Smooth muscle cell of the brain vasculature (primary cell): Measurements from ENCODE around the gene TTLL6.
"Not testable (repeated sequence)": the region's sequence is repeated elsewhere in the genome, so short reads cannot be mapped to it uniquely, and the experiment has no call there.

ENCODE experiments used
- DNase-seq: peaks from one replicate; pipeline ENCODE4 v3.0.0-alpha.2; 2012; ENCODE audit warnings: low read depth, low spot score

The TTLL6 gene

GRCh38 chr17:48815311-48815710 is 1.7 kb downstream of the TTLL6 start:
- DNase-seq = no peak

- DNase-seq = peak; percentile 12
Measured at GRCh38 chr17:48814504-48814903, 2.5 kb downstream of the TTLL6 start.

GRCh38 chr17:48812001-48812400 is 5.0 kb downstream of the TTLL6 start:
- DNase-seq = no peak

- DNase-seq = no peak
Measured at GRCh38 chr17:48809182-48809581, 7.8 kb downstream of the TTLL6 start.

- DNase-seq = no peak
Measured at GRCh38 chr17:48804936-48805411, 12.1 kb downstream of the TTLL6 start.

GRCh38 chr17:48800626-48801217 is 16.3 kb downstream of the TTLL6 start:
- DNase-seq = no peak

- no peak for DNase-seq
Measured at GRCh38 chr17:48799069-48799723, 17.8 kb downstream of the TTLL6 start.

- not testable (repeated sequence) for DNase-seq
Measured at GRCh38 chr17:48796163-48796522, 20.9 kb downstream of the TTLL6 start.

- DNase-seq = no peak
Measured at GRCh38 chr17:48795444-48796162, 21.4 kb downstream of the TTLL6 start.

GRCh38 chr17:48792033-48792798 is 24.8 kb downstream of the TTLL6 start:
- no peak for DNase-seq

GRCh38 chr17:48791128-48792032 is 25.6 kb downstream of the TTLL6 start:
- peak; percentile 56 for DNase-seq

GRCh38 chr17:48790607-48791127 is 26.4 kb downstream of the TTLL6 start:
- DNase-seq = no peak

GRCh38 chr17:48787828-48788227 is 29.2 kb downstream of the TTLL6 start:
- no peak for DNase-seq

GRCh38 chr17:48779421-48779820 is 37.6 kb downstream of the TTLL6 start:
- DNase-seq = no peak

GRCh38 chr17:48776602-48777001 is 40.4 kb downstream of the TTLL6 start:
- no peak for DNase-seq

GRCh38 chr17:48773245-48773644 is 43.8 kb downstream of the TTLL6 start:
- DNase-seq = no peak

- no peak for DNase-seq
Measured at GRCh38 chr17:48770954-48771353, 46.1 kb downstream of the TTLL6 start.

- DNase-seq = no peak
Measured at GRCh38 chr17:48769009-48769675, 47.9 kb downstream of the TTLL6 start.

GRCh38 chr17:48767263-48767774 is 49.7 kb downstream of the TTLL6 start:
- DNase-seq = no peak

GRCh38 chr17:48761114-48761513 is 55.9 kb downstream of the TTLL6 start:
- DNase-seq = no peak
